H1 (cell line): ENCODE measurements around the gene TMEM108. TPM values are rescaled to one million over a fixed set of nuclear protein-coding genes. Genes with fewer than 3 reads are reported as not detected.

Experiments used
- CTCF ChIA-PET: fragments of 300-600 bp; sonication (Branson Sonifier 250); formaldehyde crosslinking; loops from one replicate; lab custom pipeline; 2021; ENCODE audit not compliant: partially characterized antibody; lab: Charles Lee
- POLR2A ChIA-PET: fragments of 300-600 bp; sonication (Branson Sonifier 250); formaldehyde crosslinking; loops from one replicate; lab custom pipeline; 2021; ENCODE audit warnings: inconsistent platforms; ENCODE audit not compliant: partially characterized antibody; lab: Charles Lee
- DNase-seq, 2 experiments: peaks; one replicate each; pipeline versions ENCODE4 v3.0.0 to v3.0.0-alpha.2; 2010 to 2022; ENCODE audit warnings: low spot score in 2 of 2, low read depth in 1 of 2, mixed read lengths in 1 of 2
- FAIRE-seq: peaks from 2 replicates; lab custom pipeline; 2011; peaks lifted over from hg19 to GRCh38; lab: Jason Lieb, UNC
- H2AFZ ChIP-seq: 2 replicates; pipeline ENCODE4 v1.8.1; 2012; ENCODE audit warnings: low read length, inconsistent platforms
- H2AK5ac ChIP-seq: 2 replicates; pipeline ENCODE4 v1.6.1; 2013; ENCODE audit warnings: low read depth, low read length
- H2BK120ac ChIP-seq: replicated peaks from 2 replicates; pipeline ENCODE3; 2013; ENCODE audit warnings: low read depth, low read length, inconsistent platforms
- H2BK12ac ChIP-seq: 2 replicates; pipeline ENCODE4 v1.6.1; 2013; ENCODE audit warnings: low read depth, low read length
- H2BK15ac ChIP-seq: 2 replicates; pipeline ENCODE4 v1.6.1; 2013; ENCODE audit warnings: low read length
- H2BK20ac ChIP-seq: 2 replicates; pipeline ENCODE4 v1.6.1; 2013; ENCODE audit warnings: low read length
- H2BK5ac ChIP-seq: 2 replicates; pipeline ENCODE4 v1.6.1; 2013; ENCODE audit warnings: low read depth, low read length
- H3K14ac ChIP-seq: 2 replicates; pipeline ENCODE4 v1.6.1; 2013; ENCODE audit warnings: inconsistent platforms; ENCODE audit not compliant: insufficient read length
- H3K18ac ChIP-seq: 2 replicates; pipeline ENCODE4 v1.6.1; 2013; ENCODE audit warnings: low read length; ENCODE audit errors: extremely low read depth
- H3K23ac ChIP-seq: 2 replicates; pipeline ENCODE4 v1.6.1; 2013; ENCODE audit warnings: inconsistent platforms; ENCODE audit not compliant: insufficient read length
- H3K23me2 ChIP-seq: 2 replicates; pipeline ENCODE4 v1.6.1; 2013; ENCODE audit warnings: low read depth, low read length
- H3K27ac ChIP-seq: 2 replicates; pipeline ENCODE4 v1.6.1; 2011; ENCODE audit warnings: low read depth, low read length, inconsistent platforms
- H3K27me3 ChIP-seq, 4 experiments: replicated peaks in 1 of 4; 1 replicate in 1 of 4; 2 replicates in 3 of 4; pipeline versions ENCODE4 v1.6.1 to v1.8.1; 2011 to 2013; ENCODE audit warnings: low read length in 3 of 4, mild to moderate bottlenecking in 3 of 4, inconsistent platforms in 2 of 4, mixed read lengths in 2 of 4, moderate library complexity in 1 of 4; ENCODE audit not compliant: control insufficient read depth in 3 of 4, insufficient read depth in 3 of 4; ENCODE audit errors: extremely low read depth in 1 of 4
- H3K36me3 ChIP-seq, 4 experiments: 2 replicates each; pipeline versions ENCODE4 v1.6.1 to v1.8.1; 2011 to 2013; ENCODE audit warnings: mild to moderate bottlenecking in 4 of 4, low read length in 3 of 4, moderate library complexity in 2 of 4, control low read depth in 1 of 4, inconsistent platforms in 1 of 4; ENCODE audit not compliant: insufficient read depth in 4 of 4, control insufficient read depth in 2 of 4
- H3K4ac ChIP-seq: replicated peaks from 2 replicates; pipeline ENCODE3; 2013; ENCODE audit warnings: low read length, low read depth, mixed read lengths, inconsistent platforms; ENCODE audit not compliant: insufficient read length
- H3K4me1 ChIP-seq, 4 experiments: replicated peaks in 1 of 4; 1 replicate in 1 of 4; 2 replicates in 3 of 4; pipeline versions ENCODE4 v1.6.1 to v1.8.1; 2011 to 2013; ENCODE audit warnings: low read length in 3 of 4, inconsistent platforms in 2 of 4, mixed read lengths in 1 of 4; ENCODE audit not compliant: insufficient read depth in 4 of 4, control insufficient read depth in 3 of 4
- H3K4me2 ChIP-seq, 2 experiments: 2 replicates each; pipeline versions ENCODE4 v1.6.1 to v1.8.1; 2011 to 2013; ENCODE audit warnings: low read depth in 2 of 2, low read length in 2 of 2, control low read depth in 1 of 2, inconsistent platforms in 1 of 2, mild to moderate bottlenecking in 1 of 2; ENCODE audit not compliant: insufficient read depth in 1 of 2
- H3K4me3 ChIP-seq, 4 experiments: fragments of 200-600, 300-600 bp in 1 of 4; sonication (generic), shearing (Covaris generic), sonication (Bioruptor Twin) in 1 of 4; 2 replicates each; pipeline versions ENCODE4 v1.5.1 to v1.8.1; 2011 to 2016; ENCODE audit warnings: low read length in 4 of 4, low read depth in 3 of 4, control low read depth in 2 of 4, inconsistent platforms in 2 of 4, mild to moderate bottlenecking in 2 of 4, mixed read lengths in 1 of 4, moderate library complexity in 1 of 4; ENCODE audit not compliant: insufficient read depth in 2 of 4; ENCODE audit errors: extremely low read depth in 1 of 4
- H3K56ac ChIP-seq: replicated peaks from 2 replicates; pipeline ENCODE3; 2013; ENCODE audit warnings: low read depth, mild to moderate bottlenecking, mixed read lengths, low read length, inconsistent platforms; ENCODE audit not compliant: insufficient read length
- H3K79me1 ChIP-seq: 2 replicates; pipeline ENCODE4 v1.6.1; 2013; ENCODE audit warnings: low read depth, low read length, control low read depth
- H3K79me2 ChIP-seq, 2 experiments: 2 replicates each; pipeline versions ENCODE4 v1.6.1 to v1.8.1; 2012 to 2013; ENCODE audit warnings: low read length in 2 of 2, mild to moderate bottlenecking in 2 of 2, inconsistent platforms in 1 of 2; ENCODE audit not compliant: insufficient read depth in 2 of 2, control insufficient read depth in 1 of 2
- H3K9ac ChIP-seq, 4 experiments: replicated peaks in 1 of 4; 1 replicate in 1 of 4; 2 replicates in 3 of 4; pipeline versions ENCODE4 v1.6.1 to v1.8.1; 2011 to 2013; ENCODE audit warnings: low read depth in 3 of 4, low read length in 3 of 4, control low read depth in 2 of 4, mild to moderate bottlenecking in 2 of 4, moderate library complexity in 2 of 4, inconsistent platforms in 1 of 4; ENCODE audit errors: extremely low read depth in 1 of 4
- H3K9me3 ChIP-seq, 2 experiments: 2 replicates each; pipeline versions ENCODE4 v1.6.1 to v1.8.1; 2012 to 2013; ENCODE audit warnings: mild to moderate bottlenecking in 2 of 2, moderate library complexity in 2 of 2, control low read depth in 1 of 2, inconsistent platforms in 1 of 2, low read depth in 1 of 2, low read length in 1 of 2, mixed read lengths in 1 of 2; ENCODE audit not compliant: insufficient read depth in 2 of 2
- H4K20me1 ChIP-seq, 2 experiments: replicated peaks in 1 of 2; 2 replicates each; pipeline versions ENCODE3 to v1.8.1; 2011 to 2013; ENCODE audit warnings: inconsistent platforms in 2 of 2, low read length in 2 of 2, mild to moderate bottlenecking in 1 of 2; ENCODE audit not compliant: insufficient read depth in 2 of 2, control insufficient read depth in 1 of 2
- H4K5ac ChIP-seq: 2 replicates; pipeline ENCODE4 v1.6.1; 2013; ENCODE audit warnings: low read length, low read depth, mixed read lengths, inconsistent platforms; ENCODE audit not compliant: insufficient read length
- H4K8ac ChIP-seq: 2 replicates; pipeline ENCODE4 v1.8.0; 2013; ENCODE audit warnings: mild to moderate bottlenecking, moderate library complexity, low read length, inconsistent platforms; ENCODE audit not compliant: insufficient read depth; ENCODE audit errors: extremely low read depth
- H4K91ac ChIP-seq: replicated peaks from 2 replicates; pipeline ENCODE3; 2013; ENCODE audit warnings: low read length, mixed read lengths, inconsistent platforms; ENCODE audit not compliant: insufficient read length
- BCL11A ChIP-seq, 2 experiments: IDR thresholded peaks; one replicate each; pipeline ENCODE4 v1.6.1; 2011; ENCODE audit warnings: low read depth in 2 of 2, low read length in 2 of 2, mild to moderate bottlenecking in 2 of 2
- CBX5 ChIP-seq: fragments of 300-800, 300-1000 bp; sonication (generic); IDR thresholded peaks from 2 replicates; pipeline ENCODE4 v1.7.1; 2016; ENCODE audit warnings: antibody characterized with exemption, low read length, low read depth
- CEBPB ChIP-seq: IDR thresholded peaks from 2 replicates; pipeline ENCODE4 v1.6.1; 2012; ENCODE audit warnings: low read depth, low read length
- TAF7 ChIP-seq: optimal IDR thresholded peaks from 2 replicates; pipeline ENCODE3; 2011; ENCODE audit warnings: low read depth, mild to moderate bottlenecking, inconsistent platforms, low read length, moderate library complexity, borderline replicate concordance
- WGBS, 2 experiments: shearing (Covaris generic) in 1 of 2; methylation state at CpG; one replicate each; pipeline versions ENCODE4 v1.1.6 to v1.1.7; 2013 to 2015; ENCODE audit warnings: low lambda C conversion rate in 2 of 2, mixed read lengths in 2 of 2, inconsistent platforms in 1 of 2, low coverage in 1 of 2, missing lambda C conversion rate in 1 of 2; ENCODE audit not compliant: insufficient replicate concordance in 2 of 2, insufficient coverage in 1 of 2, insufficient read length in 1 of 2; ENCODE audit errors: extremely low coverage in 1 of 2, missing lambda C conversion rate in 1 of 2; 5-methylcytosine and 5-hydroxymethylcytosine counted together
- polyA plus RNA-seq, 7 experiments: library from polyadenylated mRNA; depleted of rRNA in 3 of 7; stranded (reverse) in 5 of 7; unstranded in 2 of 7; fragments of >200 nt in 5 of 7; fragments of 200-250 nt in 2 of 7; gene quantifications; 1 replicate in 5 of 7; 2 replicates in 1 of 7; 4 replicates in 1 of 7; pipeline versions ENCODE4 v1.2.1 to v1.2.3, GENCODE V29; 2011 to 2013; ENCODE audit warnings: missing spikeins in 2 of 7, mixed read lengths in 2 of 7
- total RNA-seq: library from RNA; stranded (reverse); fragmentation: NEBNext Ultra II Directional; extraction: Animal tissue kit (Norgen Biotek cat#: 25700); gene quantifications from 2 replicates; pipeline ENCODE4 v1.2.1, GENCODE V29; 2021
- TF ChIP-seq, protein P1 (sequence below), 3 experiments: IDR thresholded peaks; 1 replicate in 2 of 3; 2 replicates in 1 of 3; pipeline versions ENCODE4 v1.5.1 to v1.6.1; 2011; ENCODE audit warnings: low read length in 3 of 3, mild to moderate bottlenecking in 3 of 3, inconsistent platforms in 2 of 3, low read depth in 1 of 3, moderate library complexity in 1 of 3; ENCODE audit not compliant: insufficient read depth in 1 of 3; ENCODE audit errors: control extremely low read depth in 1 of 3

The TMEM108 gene
- total and polyA plus RNA-seq, 2 of the 8 experiments (the other 6 are each of a cell fraction or from before 2014, with no cell fraction given): 14.3 to 16.2 TPM

DNA sequence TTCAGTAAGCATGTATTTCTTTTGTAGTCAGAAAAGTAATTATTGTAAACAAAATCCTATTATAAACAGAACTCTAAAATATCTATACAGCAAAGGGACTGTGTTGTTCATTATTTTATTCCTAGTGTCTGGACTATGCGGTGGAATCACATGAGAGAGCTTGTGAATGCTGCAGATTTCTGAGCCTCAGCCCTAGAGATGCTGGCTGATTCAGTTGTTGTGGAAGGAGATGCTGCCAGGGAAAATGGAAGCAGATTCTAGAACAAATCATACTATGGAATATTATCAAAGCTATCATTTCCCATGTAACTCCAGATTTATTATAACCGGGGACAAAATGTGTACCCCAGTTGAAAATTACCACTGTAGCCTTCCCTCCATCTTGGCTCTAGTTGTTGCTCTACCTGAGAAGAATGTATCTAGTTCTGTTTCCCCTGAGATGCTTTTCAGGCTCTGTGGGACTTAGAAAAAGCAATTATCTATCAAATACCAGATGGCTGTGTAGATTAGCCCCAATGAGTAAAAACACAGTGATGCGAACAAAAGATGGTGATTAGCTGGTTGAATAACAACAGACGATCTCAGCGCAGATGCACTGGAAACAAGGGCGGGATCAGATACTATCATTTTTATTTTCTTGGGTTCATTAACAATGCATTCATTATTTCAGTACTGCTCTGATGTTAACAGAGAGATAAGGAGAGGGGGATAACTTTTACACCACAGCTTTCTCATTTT is 131.3 kb downstream of the TMEM108 start:
- Histone ChIP-seq H4K5ac (no peak overlapping the region), H3K18ac (no peak overlapping the region), H3K27me3 (no peaks in the 10 kb centered on the region), H3K9ac (no peak overlapping the region), H2BK20ac (no peak overlapping the region), H3K56ac (no peak overlapping the region), H3K23me2 (no peaks in the 10 kb centered on the region), H3K9me3 (peaks cover 11 to 21% of the 10 kb centered on the region in 2 experiments; a peak in 3 of 4 replicates), H3K36me3 (peaks cover 0 to 8% (median 0%) of the 10 kb centered on the region in 4 experiments; a peak in 1 of 8 replicates), H4K20me1 (no peaks in the 10 kb centered on the region), H2BK120ac (no peak overlapping the region), H3K4ac (no peak overlapping the region), H3K79me2 (no peaks in the 10 kb centered on the region), H3K4me3 (no peak overlapping the region), H3K27ac (no peak overlapping the region), H3K14ac (no peak overlapping the region), H4K91ac (no peak overlapping the region), H4K8ac (no peak overlapping the region), H2BK5ac (no peak overlapping the region), H2AFZ (no peak overlapping the region), H2BK15ac (no peak overlapping the region), H3K23ac (no peak overlapping the region), H3K79me1 (no peaks in the 10 kb centered on the region), H3K4me2 (no peak overlapping the region), H2BK12ac (no peak overlapping the region), H3K4me1 (no peaks in the 10 kb centered on the region), H2AK5ac (no peak overlapping the region)
- no peak for DNase-seq
- WGBS, 2 experiments: 99% methylated on average over 6 of the region's 6 CpGs; no CpG with 5 or more reads in 1 of the 2 experiments
- ChIA-PET POLR2A (no interaction called here), CTCF (interaction anchor here (1.1 to 1.6 kb wide), 9 partner anchors 14 to 443 kb away, joined by 3 to 5 read pairs (median 3); no protein-coding TSS in a partner anchor)
- no peak for FAIRE-seq
- TF ChIP-seq BCL11A (IDR thresholded peaks at IDR 0.05; ENCODE audit: low read depth in 2 of 2, low read length in 2 of 2): no peak
- TF ChIP-seq CBX5: no peak
- TF ChIP-seq, protein P1, sequence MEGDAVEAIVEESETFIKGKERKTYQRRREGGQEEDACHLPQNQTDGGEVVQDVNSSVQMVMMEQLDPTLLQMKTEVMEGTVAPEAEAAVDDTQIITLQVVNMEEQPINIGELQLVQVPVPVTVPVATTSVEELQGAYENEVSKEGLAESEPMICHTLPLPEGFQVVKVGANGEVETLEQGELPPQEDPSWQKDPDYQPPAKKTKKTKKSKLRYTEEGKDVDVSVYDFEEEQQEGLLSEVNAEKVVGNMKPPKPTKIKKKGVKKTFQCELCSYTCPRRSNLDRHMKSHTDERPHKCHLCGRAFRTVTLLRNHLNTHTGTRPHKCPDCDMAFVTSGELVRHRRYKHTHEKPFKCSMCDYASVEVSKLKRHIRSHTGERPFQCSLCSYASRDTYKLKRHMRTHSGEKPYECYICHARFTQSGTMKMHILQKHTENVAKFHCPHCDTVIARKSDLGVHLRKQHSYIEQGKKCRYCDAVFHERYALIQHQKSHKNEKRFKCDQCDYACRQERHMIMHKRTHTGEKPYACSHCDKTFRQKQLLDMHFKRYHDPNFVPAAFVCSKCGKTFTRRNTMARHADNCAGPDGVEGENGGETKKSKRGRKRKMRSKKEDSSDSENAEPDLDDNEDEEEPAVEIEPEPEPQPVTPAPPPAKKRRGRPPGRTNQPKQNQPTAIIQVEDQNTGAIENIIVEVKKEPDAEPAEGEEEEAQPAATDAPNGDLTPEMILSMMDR (IDR thresholded peaks at IDR 0.05; ENCODE audit: control extremely low read depth in 1 of 3, insufficient read depth in 1 of 3, low read depth in 1 of 3, low read length in 3 of 3): no peak
- no peak for TF ChIP-seq TAF7
- no peak for TF ChIP-seq CEBPB
